Measurements from ENCODE around the gene FASTKD3.

The FASTKD3 gene

DNA sequence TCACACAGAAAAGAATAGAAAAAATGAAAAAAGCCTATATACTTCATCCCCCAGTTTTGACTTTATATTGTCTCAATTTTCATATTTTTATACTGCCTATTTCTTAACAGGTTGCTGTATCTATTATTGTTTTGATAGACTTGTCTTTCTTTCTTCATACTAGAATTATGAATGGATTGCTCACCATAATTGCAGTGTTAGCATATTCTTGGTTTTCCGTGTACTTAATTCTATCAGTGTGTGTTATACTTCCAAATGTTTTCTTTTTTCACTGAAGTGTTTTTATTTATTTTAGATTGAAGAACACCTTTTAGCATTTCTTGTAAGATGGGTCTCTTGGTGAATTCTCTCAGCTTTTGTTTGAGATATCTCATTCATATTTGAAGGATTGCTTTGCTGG lies 38.8 kb upstream of the FASTKD3 start:
- no peak overlapping the region for H3K4me3 ChIP-seq (replicated peaks; ENCODE audit: low read depth, low read length)
- TF ChIP-seq, protein P1, sequence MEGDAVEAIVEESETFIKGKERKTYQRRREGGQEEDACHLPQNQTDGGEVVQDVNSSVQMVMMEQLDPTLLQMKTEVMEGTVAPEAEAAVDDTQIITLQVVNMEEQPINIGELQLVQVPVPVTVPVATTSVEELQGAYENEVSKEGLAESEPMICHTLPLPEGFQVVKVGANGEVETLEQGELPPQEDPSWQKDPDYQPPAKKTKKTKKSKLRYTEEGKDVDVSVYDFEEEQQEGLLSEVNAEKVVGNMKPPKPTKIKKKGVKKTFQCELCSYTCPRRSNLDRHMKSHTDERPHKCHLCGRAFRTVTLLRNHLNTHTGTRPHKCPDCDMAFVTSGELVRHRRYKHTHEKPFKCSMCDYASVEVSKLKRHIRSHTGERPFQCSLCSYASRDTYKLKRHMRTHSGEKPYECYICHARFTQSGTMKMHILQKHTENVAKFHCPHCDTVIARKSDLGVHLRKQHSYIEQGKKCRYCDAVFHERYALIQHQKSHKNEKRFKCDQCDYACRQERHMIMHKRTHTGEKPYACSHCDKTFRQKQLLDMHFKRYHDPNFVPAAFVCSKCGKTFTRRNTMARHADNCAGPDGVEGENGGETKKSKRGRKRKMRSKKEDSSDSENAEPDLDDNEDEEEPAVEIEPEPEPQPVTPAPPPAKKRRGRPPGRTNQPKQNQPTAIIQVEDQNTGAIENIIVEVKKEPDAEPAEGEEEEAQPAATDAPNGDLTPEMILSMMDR (IDR thresholded peaks at IDR 0.05; ENCODE audit: low read depth, low read length, missing control alignments) = no peak
- DNase-seq (ENCODE audit: extremely low read depth, low read depth) = no peak

DNA sequence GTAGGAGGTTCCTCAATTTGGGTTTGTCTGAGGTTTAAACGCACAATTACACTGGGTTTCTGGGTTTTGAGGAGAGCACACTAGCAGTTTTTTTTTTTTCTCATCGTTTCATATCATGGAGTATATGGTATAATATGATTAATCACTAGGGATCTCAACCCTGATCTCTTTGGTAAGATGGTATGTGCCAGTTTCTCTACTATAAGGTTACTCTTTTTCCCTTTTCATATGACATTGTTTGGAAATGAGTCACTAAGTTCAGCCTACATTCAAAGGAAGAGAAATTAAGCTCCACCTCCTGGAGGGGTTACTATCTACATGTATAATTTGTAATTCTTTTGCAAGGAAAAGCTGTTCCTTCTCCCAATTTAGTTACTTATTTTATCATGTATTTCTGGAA lies 35.3 kb upstream of the FASTKD3 start:
- TF ChIP-seq, protein P1 (IDR thresholded peaks at IDR 0.05; ENCODE audit: low read depth, low read length, missing control alignments) = no peak
- no peak for DNase-seq (ENCODE audit: extremely low read depth, low read depth)

DNA sequence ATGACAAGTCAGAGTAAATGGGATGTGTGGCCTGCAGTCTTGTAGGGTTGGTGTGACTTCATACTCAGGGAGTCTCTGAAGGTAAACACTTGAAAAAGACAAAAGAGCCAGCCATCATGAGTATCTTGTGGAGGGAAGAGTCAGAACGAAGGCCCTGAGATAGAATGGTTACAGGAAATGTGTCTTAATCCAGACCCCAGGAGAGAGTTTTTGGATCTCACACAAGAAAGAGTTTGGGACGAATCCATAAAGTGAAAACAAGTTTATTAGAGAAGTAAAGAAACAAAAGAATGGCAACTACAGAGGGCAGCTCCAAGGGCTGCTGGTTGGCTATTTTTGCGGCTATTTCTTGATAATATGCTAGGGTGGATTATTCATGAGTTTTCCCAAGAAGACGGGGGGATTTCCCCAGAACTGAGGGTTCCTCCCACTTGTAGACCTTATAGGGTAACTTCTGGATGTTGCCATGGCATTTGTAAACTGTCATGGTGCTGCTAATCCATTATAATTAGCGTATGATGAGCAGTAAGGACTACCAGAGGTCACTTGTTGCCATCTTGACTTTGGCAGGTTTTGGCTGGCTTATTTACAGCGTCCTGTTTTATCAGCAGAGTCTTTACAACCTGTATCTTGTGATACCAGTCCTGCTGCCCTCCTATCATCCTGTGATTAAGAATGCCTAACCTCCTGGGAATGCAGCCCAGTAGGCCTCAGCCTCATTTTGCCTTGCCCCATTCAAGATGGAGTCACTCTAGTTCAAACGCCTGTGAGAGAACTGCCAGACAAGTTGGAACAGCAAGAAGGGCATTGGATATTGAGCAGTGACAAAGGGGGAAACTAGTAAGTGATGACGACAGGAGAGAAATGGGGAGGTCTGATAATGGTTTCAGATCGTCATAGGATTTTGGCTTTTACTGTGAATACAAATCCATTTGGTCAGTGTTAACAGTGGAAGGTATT lies 34.1 kb upstream of the FASTKD3 start:
- no peak overlapping the region for H3K4me3 ChIP-seq (replicated peaks; ENCODE audit: low read depth, low read length)
- DNase-seq (ENCODE audit: extremely low read depth, low read depth) = no peak
- TF ChIP-seq, protein P1 (IDR thresholded peaks at IDR 0.05; ENCODE audit: low read depth, low read length, missing control alignments) = no peak

More for the DNA sequence above, 35.3 kb upstream of the FASTKD3 start:
- H3K4me3 ChIP-seq (replicated peaks; ENCODE audit: low read depth, low read length) = no peak overlapping the region

DNA sequence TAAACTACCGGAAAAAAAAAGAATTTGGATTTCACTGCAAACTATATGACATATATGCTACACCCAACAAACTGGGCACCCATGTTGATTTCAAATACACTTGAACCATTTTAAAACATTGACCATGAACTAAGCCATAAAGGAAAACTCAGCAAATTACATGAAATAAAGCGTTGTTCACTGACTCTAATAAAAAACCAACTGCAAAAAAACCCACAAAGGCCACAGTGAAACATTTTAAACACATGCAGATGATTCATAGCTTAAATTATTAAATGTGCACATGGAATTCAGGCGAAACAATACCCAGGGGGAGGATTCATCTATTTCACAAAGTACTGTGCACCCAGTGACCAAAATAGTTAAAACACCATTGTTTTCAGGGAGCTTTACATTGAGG lies 33.4 kb upstream of the FASTKD3 start:
- TF ChIP-seq, protein P1 (IDR thresholded peaks at IDR 0.05; ENCODE audit: low read depth, low read length, missing control alignments) = no peak
- H3K4me3 ChIP-seq (replicated peaks; ENCODE audit: low read depth, low read length) = no peak overlapping the region
- DNase-seq (ENCODE audit: extremely low read depth, low read depth) = no peak

DNA sequence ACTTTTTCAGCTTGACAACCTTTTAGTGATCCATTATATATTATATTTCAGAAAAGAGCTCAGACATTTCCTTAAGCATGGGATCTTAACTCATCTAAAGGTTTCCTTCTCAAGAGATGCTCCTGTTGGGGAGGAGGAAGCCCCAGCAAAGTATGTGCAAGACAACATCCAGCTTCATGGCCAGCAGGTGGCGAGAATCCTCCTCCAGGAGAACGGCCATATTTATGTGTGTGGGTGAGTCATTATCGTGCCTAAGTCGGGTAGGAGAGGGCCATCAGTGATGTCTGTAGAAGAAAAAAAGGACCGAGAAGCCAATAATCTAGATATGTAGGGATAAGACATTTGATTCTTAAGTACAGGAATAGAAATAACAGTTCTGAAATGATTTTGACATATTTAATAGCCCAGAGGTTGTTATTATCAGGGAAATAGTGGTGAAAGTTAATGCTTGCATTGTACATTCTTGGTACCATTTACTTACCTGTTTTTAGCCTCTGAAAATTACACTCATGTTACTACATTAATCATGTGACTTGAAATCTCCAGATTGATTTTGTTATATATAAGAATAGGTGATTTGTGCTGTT lies 28.3 kb upstream of the FASTKD3 start:
- peak; percentile 37 for DNase-seq (ENCODE audit: extremely low read depth, low read depth)
- TF ChIP-seq, protein P1 (IDR thresholded peaks at IDR 0.05; ENCODE audit: low read depth, low read length, missing control alignments) = peak; percentile 66
- no peak overlapping the region for H3K4me3 ChIP-seq (replicated peaks; ENCODE audit: low read depth, low read length)

DNA sequence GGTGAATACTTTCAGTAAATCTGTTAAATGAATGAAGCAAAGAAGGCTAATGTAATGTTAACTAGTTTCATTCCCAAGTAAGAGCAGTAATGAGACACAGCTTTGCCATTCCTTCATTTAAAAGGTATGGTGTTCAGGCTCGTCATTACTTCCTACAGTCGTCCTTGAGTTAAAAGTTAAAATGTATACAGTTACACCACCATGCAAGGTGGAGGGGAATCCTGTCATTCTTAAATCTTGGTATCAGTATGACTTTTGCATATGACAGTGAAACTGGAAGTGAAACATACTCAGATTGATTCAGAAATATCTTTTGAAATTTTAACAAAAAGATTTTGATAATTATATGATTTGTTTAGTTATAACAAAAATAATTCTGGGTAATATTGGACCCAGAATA lies 26.0 kb upstream of the FASTKD3 start:
- no peak overlapping the region for H3K4me3 ChIP-seq (replicated peaks; ENCODE audit: low read depth, low read length)
- TF ChIP-seq, protein P1 (IDR thresholded peaks at IDR 0.05; ENCODE audit: low read depth, low read length, missing control alignments) = no peak
- DNase-seq (ENCODE audit: extremely low read depth, low read depth) = no peak
